LoVo (cell line): ENCODE results near the gene PSMG1.
"Not testable (repeated sequence)": the region's sequence is repeated elsewhere in the genome, so short reads cannot be mapped to it uniquely, and the experiment has no call there.

Experiments
- DNase-seq: peaks from one replicate; pipeline ENCODE4 v3.0.0-alpha.2; 2016; ENCODE audit warnings: low spot score

The PSMG1 gene

GRCh38 chr21:39188521-39189139 lies 5.4 kb upstream of the PSMG1 start:
- DNase-seq: no peak

GRCh38 chr21:39187141-39187540 lies 3.9 kb upstream of the PSMG1 start:
- DNase-seq: no peak

GRCh38 chr21:39186676-39187075 lies 3.4 kb upstream of the PSMG1 start:
- no peak for DNase-seq

- no peak for DNase-seq
These were observed 1.9 kb upstream of the PSMG1 start for GRCh38 chr21:39185157-39185556.

- DNase-seq: no peak
These were observed 1.1 kb upstream of the PSMG1 start for GRCh38 chr21:39184050-39184980.

- DNase-seq: no peak
These were observed 573 bp downstream of the PSMG1 start for GRCh38 chr21:39182484-39183271.

GRCh38 chr21:39182016-39182415 lies 1.2 kb downstream of the PSMG1 start:
- no peak for DNase-seq

- no peak for DNase-seq
These were observed 1.9 kb downstream of the PSMG1 start for GRCh38 chr21:39181205-39181818.

GRCh38 chr21:39180429-39181019 lies 2.7 kb downstream of the PSMG1 start:
- DNase-seq: no peak

- DNase-seq: no peak
These were observed 4.8 kb downstream of the PSMG1 start for GRCh38 chr21:39178421-39178820.

GRCh38 chr21:39176271-39176709 lies 7.0 kb downstream of the PSMG1 start:
- DNase-seq: no peak

- no peak for DNase-seq
These were observed 7.6 kb downstream of the PSMG1 start for GRCh38 chr21:39175665-39176064.

GRCh38 chr21:39175154-39175553 lies 8.1 kb downstream of the PSMG1 start:
- DNase-seq: no peak

- no peak for DNase-seq
These were observed 9.3 kb downstream of the PSMG1 start for GRCh38 chr21:39173716-39174680.

GRCh38 chr21:39169906-39170305 lies 13.3 kb downstream of the PSMG1 start:
- no peak for DNase-seq

GRCh38 chr21:39168800-39169199 lies 14.5 kb downstream of the PSMG1 start:
- no peak for DNase-seq

- no peak for DNase-seq
These were observed 18.7 kb downstream of the PSMG1 start for GRCh38 chr21:39164523-39164922.

GRCh38 chr21:39161064-39161463 lies 22.2 kb downstream of the PSMG1 start:
- DNase-seq: peak; percentile 19

- no peak for DNase-seq
These were observed 23.7 kb downstream of the PSMG1 start for GRCh38 chr21:39159342-39160063.

- DNase-seq: not testable (repeated sequence)
These were observed 26.0 kb downstream of the PSMG1 start for GRCh38 chr21:39157241-39157640.
